Anterior cingulate cortex (tissue), 58 donors: Measurements from ENCODE around the gene TMEM107.
"Not testable (repeated sequence)": the region's sequence is repeated elsewhere in the genome, so short reads cannot be mapped to it uniquely, and the experiment has no call there.

Experiments
- DNase-seq, 58 donors: peaks; one replicate each; lab custom pipeline; 2025; lab: John Stamatoyannopoulos, UW

TMEM107 gene

GRCh38 chr17:8190506-8190905 is 14.3 kb upstream of the TMEM107 start:
- no peak for DNase-seq

GRCh38 chr17:8189711-8190477 is 13.7 kb upstream of the TMEM107 start, which contains the start of gene BORCS6:
Gene BORCS6 (minus strand): TSS chr17:8190180. CDS start chr17:8190140, 40 bp downstream.
- DNase-seq: peak; percentile 85 to 100 (median 98)

- peak in 7 of 58 donors; percentile 11 to 52 (median 32) for DNase-seq
Observed at GRCh38 chr17:8189041-8189710, 13.0 kb upstream of the TMEM107 start.

- DNase-seq: peak in 5 of 58 donors; percentile 7 to 36 (median 13)
Observed at GRCh38 chr17:8188263-8188839, 12.2 kb upstream of the TMEM107 start.

- peak; percentile 15 to 95 (median 80) for DNase-seq
Observed at GRCh38 chr17:8187517-8188262, 11.5 kb upstream of the TMEM107 start.

GRCh38 chr17:8186787-8187516 is 10.8 kb upstream of the TMEM107 start:
- peak; percentile 65 to 97 (median 90) for DNase-seq

GRCh38 chr17:8186446-8186786 is 10.2 kb upstream of the TMEM107 start:
- peak in 1 of 58 donors; percentile 72 for DNase-seq

GRCh38 chr17:8185582-8186445 is 9.6 kb upstream of the TMEM107 start:
- peak in 57 of 58 donors; percentile 42 to 92 (median 82) for DNase-seq

GRCh38 chr17:8176998-8177731 is 985 bp upstream of the TMEM107 start:
- DNase-seq: no peak

- peak in 5 of 58 donors; percentile 17 to 63 (median 48) for DNase-seq
Observed at GRCh38 chr17:8175795-8176196, 384 bp downstream of the TMEM107 start.

- no peak for DNase-seq
Observed at GRCh38 chr17:8173871-8174322, 2.3 kb downstream of the TMEM107 start.

GRCh38 chr17:8173056-8173870 is 2.9 kb downstream of the TMEM107 start:
- peak in 52 of 58 donors; percentile 33 to 92 (median 77) for DNase-seq

- not testable (repeated sequence) for DNase-seq
Observed at GRCh38 chr17:8170186-8170585, 6.0 kb downstream of the TMEM107 start.

GRCh38 chr17:8167526-8167925 is 8.7 kb downstream of the TMEM107 start:
- no peak for DNase-seq

GRCh38 chr17:8166731-8167130 is 9.4 kb downstream of the TMEM107 start:
- no peak for DNase-seq

GRCh38 chr17:8164815-8165131 is 11.4 kb downstream of the TMEM107 start:
- no peak for DNase-seq
